Nephron (organoid): ENCODE data around the gene CIT.

Experiments used
- H3K27ac Mint-ChIP-seq, 3 experiments: 2 replicates each; pipeline ENCODE4 v1.8.0; 2020; ENCODE audit warnings: mixed read lengths in 3 of 3, mild to moderate bottlenecking in 2 of 3, moderate library complexity in 1 of 3
- H3K27me3 Mint-ChIP-seq: 2 replicates; pipeline ENCODE4 v1.8.0; 2021; ENCODE audit warnings: low read depth, mild to moderate bottlenecking, moderate library complexity, mixed read lengths
- H3K36me3 Mint-ChIP-seq: 2 replicates; pipeline ENCODE4 v1.8.0; 2020; ENCODE audit warnings: low read depth, mixed read lengths
- H3K4me1 Mint-ChIP-seq: 2 replicates; pipeline ENCODE4 v1.8.0; 2020; ENCODE audit warnings: mixed read lengths
- H3K4me3 Mint-ChIP-seq, 3 experiments: 2 replicates each; pipeline ENCODE4 v1.8.0; 2020; ENCODE audit warnings: mild to moderate bottlenecking in 3 of 3, mixed read lengths in 3 of 3, moderate library complexity in 2 of 3
- H3K9me3 Mint-ChIP-seq: 2 replicates; pipeline ENCODE4 v1.8.0; 2020; ENCODE audit warnings: mixed read lengths
- TF ChIP-seq, protein P1 (sequence below), 3 experiments: fragments of 200-600 bp; sonication (generic); IDR thresholded peaks; one replicate each; pipeline ENCODE4 v1.5.0; 2021; ENCODE audit warnings: antibody characterized with exemption in 3 of 3; ENCODE audit not compliant: unreplicated experiment in 3 of 3

Gene CIT

GRCh38 chr12:119842380-119842779 lies 34.7 kb downstream of the CIT start:
- Mint-ChIP-seq H3K27me3 (no peaks in the 10 kb centered on the region), H3K9me3 (no peaks in the 10 kb centered on the region), H3K27ac (no peak overlapping the region)

DNA sequence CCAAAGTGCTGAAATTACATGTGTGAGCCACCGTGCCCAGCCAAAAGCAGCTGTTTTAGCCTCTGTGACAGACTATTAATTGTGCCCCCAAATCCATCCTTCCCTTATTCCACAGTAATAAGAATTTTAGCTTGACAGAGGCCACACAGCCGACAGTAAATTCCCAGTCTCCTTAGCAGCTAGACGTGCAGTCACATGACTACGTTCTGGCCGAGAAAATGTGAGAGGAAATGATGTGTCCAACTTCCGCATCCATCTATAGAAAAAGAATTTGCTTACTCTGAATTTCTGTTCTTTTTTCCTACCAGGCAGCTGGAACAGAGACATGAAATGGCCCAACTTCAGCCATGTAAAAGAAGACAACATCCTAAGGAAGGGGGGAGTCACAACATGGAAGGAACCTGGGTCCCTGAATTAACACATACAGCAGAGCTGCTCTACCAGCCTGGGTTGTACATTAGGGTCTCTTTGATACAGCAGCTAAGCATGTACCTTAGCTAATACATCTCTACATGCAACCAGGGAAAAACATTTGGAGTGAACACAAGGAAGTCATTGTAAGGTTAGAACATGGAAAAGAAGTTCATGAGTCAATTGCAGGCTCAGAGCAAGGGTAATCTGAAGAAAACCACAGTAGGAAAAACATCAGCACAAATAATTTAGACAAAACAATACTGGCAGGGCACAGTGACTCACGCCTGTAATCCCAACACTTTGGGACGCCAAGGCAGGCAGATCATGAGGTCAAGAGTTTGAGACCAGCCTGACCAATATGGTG lies 35.5 kb downstream of the CIT start:
- no peaks in the 10 kb centered on the region for H3K9me3 Mint-ChIP-seq
- H3K4me1 Mint-ChIP-seq = peaks cover 39% of the 10 kb centered on the region
- TF ChIP-seq, protein P1, sequence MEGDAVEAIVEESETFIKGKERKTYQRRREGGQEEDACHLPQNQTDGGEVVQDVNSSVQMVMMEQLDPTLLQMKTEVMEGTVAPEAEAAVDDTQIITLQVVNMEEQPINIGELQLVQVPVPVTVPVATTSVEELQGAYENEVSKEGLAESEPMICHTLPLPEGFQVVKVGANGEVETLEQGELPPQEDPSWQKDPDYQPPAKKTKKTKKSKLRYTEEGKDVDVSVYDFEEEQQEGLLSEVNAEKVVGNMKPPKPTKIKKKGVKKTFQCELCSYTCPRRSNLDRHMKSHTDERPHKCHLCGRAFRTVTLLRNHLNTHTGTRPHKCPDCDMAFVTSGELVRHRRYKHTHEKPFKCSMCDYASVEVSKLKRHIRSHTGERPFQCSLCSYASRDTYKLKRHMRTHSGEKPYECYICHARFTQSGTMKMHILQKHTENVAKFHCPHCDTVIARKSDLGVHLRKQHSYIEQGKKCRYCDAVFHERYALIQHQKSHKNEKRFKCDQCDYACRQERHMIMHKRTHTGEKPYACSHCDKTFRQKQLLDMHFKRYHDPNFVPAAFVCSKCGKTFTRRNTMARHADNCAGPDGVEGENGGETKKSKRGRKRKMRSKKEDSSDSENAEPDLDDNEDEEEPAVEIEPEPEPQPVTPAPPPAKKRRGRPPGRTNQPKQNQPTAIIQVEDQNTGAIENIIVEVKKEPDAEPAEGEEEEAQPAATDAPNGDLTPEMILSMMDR (IDR thresholded peaks at IDR 0.05; ENCODE audit: unreplicated experiment in 3 of 3) = no peak
- no peaks in the 10 kb centered on the region for H3K27me3 Mint-ChIP-seq
- no peak overlapping the region for H3K27ac Mint-ChIP-seq
- no peak overlapping the region for H3K4me3 Mint-ChIP-seq
- H3K36me3 Mint-ChIP-seq = peaks cover 39% of the 10 kb centered on the region

More at GRCh38 chr12:119842380-119842779, 34.7 kb downstream of the CIT start:
- TF ChIP-seq, protein P1 (IDR thresholded peaks at IDR 0.05; ENCODE audit: unreplicated experiment in 3 of 3) = no peak
- Mint-ChIP-seq H3K4me3 (no peak overlapping the region), H3K36me3 (peaks cover 39% of the 10 kb centered on the region), H3K4me1 (peaks cover 39% of the 10 kb centered on the region)

DNA sequence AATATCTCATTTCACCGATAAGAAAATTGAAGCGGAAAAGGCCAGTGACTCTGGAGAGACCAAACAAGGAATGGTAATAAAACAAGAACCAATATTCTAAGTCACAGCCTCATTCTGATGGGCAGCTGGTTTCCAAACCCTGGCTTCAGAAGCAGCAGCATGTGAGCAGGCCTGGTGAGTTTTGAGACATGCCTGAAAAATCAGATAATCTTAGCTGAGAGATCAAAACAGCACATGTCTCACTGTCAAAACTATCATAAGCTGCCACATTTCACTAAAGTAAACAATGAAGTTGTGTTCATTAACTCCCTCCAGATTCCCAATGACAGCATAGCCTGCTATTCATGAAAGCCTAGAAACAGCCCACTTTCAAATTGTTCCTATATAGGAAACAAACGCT lies 36.5 kb downstream of the CIT start:
- Mint-ChIP-seq H3K27ac (peak overlapping the region in 1 of 3 experiments; percentile 47), H3K9me3 (no peaks in the 10 kb centered on the region), H3K36me3 (peaks cover 30% of the 10 kb centered on the region), H3K4me3 (no peak overlapping the region), H3K4me1 (peaks cover 39% of the 10 kb centered on the region), H3K27me3 (no peaks in the 10 kb centered on the region)
- TF ChIP-seq, protein P1 (IDR thresholded peaks at IDR 0.05; ENCODE audit: unreplicated experiment in 3 of 3) = no peak

DNA sequence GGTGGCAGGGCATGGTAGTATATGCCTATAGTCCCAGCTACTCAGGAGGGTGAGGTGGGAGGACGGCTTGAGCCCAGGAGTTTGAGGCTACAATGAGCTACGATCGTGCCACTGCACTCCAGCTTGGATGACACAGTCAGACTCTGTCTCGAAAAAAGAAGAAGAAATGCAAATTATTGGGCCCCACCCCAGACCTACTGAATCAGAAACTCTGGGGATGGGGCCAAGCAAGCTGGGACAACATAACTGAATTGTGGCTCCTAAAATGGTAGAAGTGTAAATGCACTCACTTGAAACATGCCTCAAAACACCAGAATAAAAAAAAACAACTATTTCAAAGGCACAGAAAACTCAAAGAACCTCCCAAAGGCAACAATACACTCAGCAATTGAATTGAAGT lies 37.0 kb downstream of the CIT start:
- peak overlapping the region in 1 of 3 experiments; percentile 47 for H3K27ac Mint-ChIP-seq
- no peak overlapping the region for H3K4me3 Mint-ChIP-seq
- TF ChIP-seq, protein P1 (IDR thresholded peaks at IDR 0.05; ENCODE audit: unreplicated experiment in 3 of 3) = no peak
- no peaks in the 10 kb centered on the region for H3K27me3 Mint-ChIP-seq
- no peaks in the 10 kb centered on the region for H3K9me3 Mint-ChIP-seq
- peaks cover 30% of the 10 kb centered on the region for H3K36me3 Mint-ChIP-seq
- peaks cover 39% of the 10 kb centered on the region for H3K4me1 Mint-ChIP-seq

DNA sequence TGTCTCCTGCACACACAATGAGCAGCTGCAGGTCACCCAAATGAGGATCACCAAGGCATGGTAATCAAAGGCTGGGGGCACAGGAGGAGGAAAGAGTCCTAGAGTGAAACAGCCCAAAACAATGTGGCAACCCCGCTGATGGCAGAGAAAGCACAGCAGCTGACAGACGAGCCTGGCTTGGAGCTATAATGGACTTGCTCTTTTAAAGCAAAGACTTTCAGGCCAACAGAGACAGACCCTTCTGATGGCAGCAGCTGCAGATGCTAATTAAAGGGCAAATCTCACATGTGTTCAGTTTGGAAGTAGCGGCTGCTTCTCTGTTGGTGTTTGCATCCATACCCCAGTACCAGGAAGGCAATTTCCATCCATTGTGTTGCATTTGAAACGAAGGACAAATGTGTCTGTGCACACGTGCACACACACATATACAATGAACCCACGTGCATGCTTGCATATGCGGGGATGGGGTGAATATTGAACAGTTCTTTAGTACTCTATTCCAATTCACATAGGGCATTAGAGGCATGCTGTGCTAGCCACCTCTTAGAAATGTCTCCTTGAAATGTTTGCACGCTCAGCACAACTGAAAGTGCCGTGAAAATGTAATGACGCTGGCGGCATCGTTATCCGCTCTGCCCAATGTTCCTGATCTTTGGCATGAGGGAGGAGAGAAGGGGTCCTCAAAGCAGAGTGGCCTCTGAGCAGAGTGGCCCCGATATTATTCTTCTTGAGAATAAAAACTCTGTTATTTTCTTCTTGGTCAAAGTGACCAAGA lies 38.1 kb downstream of the CIT start:
- no peak overlapping the region for H3K4me3 Mint-ChIP-seq
- H3K27ac Mint-ChIP-seq = peak overlapping the region in 2 of 3 experiments; percentile 42 to 48
- H3K9me3 Mint-ChIP-seq = no peaks in the 10 kb centered on the region
- H3K4me1 Mint-ChIP-seq = peaks cover 39% of the 10 kb centered on the region
- no peaks in the 10 kb centered on the region for H3K27me3 Mint-ChIP-seq
- TF ChIP-seq, protein P1 (IDR thresholded peaks at IDR 0.05; ENCODE audit: unreplicated experiment in 3 of 3) = no peak
- peaks cover 24% of the 10 kb centered on the region for H3K36me3 Mint-ChIP-seq
